T-helper 1 cell (primary cell): ENCODE data around the gene CFAP97D1.
"Not testable (repeated sequence)": the region's sequence is repeated elsewhere in the genome, so short reads cannot be mapped to it uniquely, and the experiment has no call there.

Experiments used
- DNase-seq, 5 donors: peaks; one replicate each; pipeline ENCODE4 v3.0.0-alpha.2; 2012 to 2020

The CFAP97D1 gene

DNA sequence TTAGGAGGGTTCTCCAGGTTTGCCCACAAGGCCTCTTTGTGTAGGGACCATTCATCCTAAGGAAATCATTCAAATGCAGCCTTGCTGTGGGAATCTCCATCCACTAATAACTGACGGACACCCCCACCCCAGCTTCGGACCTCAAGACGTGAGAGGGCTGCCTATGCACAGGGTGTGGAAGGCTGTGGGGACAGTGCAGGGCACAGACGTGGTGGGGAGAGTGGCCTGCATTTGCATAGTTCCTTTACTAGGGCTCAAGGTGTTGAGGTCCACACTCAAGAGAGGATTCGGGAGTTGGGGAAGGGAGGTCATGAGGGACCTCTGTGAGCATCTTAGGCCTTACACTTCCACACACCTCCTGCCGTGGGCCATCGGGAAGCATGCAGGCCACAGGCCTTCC lies 11.3 kb upstream of the CFAP97D1 start:
- DNase-seq = no peak

DNA sequence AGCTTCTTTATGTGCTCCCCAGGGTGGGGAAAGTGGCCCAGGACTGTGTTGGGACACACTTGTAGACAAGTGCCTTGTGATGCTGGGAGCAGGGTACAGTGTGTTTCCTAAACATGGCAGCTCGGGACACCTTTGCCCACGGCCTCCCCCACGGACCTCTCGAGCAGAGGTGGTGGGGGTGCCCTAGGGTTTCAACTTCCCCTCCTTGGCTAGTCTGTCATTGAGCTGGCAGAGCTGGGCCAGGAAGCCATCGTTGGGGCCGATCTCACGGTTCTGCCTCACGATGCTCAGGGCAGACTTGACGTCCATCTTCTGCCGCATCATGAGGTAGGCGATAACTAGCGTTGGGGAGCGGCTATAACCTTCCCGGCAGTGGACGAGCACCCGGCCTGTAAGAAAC lies 10.8 kb upstream of the CFAP97D1 start:
- DNase-seq = no peak

DNA sequence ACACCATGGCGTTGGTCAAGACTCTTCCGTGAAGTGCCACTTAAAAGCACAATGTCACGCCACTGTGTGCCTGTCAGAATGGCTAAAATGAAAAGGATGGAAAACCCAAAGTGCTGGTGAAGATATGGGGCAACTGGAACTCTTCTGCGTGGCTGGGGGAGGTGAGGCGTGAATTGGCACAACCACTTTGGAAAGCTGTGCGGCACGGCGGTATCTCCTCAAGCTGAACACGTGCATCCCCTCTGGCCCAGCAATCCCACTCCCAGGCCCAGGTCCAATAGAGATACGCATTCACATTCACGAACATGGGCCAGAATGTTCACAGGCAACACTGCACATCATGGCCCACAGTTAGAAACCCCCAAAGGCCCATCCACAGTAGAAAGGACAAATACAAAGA lies 10.4 kb upstream of the CFAP97D1 start:
- DNase-seq = no peak

DNA sequence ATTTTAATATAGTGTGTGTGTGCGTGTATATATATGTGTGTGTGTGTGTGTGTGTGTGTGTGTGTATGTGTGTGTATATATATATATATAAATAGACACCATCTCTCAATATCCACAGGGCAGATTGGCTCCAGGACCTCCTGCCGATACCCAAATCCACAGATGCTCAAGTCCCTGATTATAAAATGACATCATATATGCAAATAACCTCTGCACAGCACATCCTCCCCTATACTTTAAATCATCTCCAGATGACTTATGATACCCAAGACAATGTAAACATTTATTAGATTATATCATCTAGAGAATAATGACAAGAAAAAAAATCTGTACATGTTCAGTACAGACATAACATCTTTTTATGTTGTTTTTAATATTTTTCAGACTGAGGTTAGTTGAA lies 9.3 kb upstream of the CFAP97D1 start:
- DNase-seq = no peak

DNA sequence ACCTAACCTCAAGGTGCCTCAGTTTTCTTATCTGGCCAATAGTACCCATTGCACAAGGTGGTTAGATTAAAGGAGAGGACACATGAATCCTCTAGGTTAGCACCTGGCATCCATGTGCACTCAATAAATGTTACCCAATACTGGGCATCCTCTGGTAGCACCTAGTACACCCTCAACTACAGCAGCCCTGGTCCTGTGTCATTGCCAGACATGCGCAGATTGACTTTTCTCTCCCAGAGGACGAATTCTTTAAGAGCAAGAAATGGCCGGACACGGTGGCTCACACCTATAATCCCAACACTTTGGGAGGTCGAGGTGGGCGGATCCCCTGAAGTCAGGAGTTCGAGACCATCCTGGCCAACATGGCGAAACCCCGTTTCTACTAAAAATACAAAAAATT lies 8.8 kb upstream of the CFAP97D1 start:
- no peak for DNase-seq

DNA sequence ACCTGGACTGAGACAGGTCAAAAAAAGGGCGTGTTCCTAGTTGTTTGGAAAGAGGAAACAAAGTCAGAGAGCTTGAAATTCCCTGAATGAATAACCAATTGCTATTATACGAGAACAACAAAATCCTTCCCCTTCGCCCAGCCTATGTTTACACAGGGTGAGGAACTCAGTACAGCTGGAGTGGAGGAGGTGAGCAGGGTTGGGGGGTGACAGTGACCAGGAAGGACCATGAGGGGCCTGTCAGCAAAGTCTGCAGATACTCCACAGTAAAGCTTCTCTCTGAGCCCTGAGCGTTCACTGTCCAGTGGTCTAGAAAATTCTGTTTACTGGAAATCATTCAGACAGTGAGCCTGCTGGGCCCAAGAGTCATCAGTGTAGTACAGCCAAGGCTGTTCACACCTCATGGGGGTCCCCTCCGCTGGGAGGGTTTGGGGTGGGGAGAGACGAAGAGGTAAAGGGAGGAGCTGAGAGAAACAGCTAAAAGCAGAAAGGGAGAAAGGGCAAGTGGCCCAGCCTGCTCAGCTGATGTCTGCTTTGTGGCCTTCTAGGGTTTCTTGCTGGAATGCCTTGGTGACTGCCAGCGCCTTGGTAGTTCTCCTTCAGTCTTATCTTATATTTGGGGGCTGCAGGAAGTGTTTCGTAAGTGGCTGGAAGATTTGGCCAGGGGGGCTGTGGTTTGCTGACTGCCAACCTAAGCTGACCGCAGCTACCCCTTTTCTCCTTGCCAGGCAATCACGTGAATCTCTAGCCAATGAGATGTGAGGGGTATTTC lies 7.2 kb upstream of the CFAP97D1 start:
- DNase-seq = no peak

DNA sequence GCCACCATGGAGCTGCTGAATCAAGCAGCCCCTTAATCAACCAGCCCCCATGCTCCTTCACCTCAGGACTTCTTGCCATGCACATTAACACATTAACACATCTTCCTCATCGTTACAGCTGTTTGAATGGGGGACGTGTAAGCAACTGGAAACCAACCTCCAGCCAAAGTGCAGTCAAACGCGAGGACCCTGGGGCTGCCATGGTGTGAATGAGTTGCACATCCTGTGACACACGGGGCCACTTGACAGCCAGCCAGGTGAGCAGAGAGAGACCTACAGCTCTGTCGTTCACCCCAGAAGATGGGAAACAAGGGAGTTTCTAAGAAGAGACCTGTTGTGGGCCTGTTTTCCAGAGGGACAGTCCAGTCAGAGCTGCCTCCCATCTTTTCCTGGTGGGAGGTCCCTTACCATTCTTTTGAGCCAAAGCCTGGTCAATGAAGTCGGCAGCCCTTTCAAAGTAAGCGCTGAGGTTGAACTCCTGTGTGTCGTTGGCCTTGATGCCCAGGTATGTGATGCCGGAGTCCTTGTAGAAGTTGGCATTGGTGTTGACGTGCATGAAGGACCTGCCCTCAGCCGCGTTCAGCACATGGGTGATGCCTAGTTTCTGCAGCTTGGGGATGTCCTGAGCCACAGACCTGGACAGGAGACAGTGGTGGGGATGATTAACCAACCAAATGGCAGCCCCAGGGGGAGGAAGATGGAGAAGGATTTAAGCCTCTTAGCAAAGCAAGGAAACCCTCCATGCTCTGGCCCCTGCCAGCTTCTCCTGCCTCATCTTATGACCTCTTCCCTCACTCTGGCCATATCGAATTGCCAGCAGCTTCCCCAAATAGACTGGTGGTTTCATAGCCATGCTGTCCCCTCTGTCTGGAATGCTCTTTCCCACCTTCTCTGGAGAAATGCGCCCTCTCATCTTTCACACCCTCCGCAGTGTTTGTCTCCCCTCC lies 5.7 kb upstream of the CFAP97D1 start:
- no peak for DNase-seq

DNA sequence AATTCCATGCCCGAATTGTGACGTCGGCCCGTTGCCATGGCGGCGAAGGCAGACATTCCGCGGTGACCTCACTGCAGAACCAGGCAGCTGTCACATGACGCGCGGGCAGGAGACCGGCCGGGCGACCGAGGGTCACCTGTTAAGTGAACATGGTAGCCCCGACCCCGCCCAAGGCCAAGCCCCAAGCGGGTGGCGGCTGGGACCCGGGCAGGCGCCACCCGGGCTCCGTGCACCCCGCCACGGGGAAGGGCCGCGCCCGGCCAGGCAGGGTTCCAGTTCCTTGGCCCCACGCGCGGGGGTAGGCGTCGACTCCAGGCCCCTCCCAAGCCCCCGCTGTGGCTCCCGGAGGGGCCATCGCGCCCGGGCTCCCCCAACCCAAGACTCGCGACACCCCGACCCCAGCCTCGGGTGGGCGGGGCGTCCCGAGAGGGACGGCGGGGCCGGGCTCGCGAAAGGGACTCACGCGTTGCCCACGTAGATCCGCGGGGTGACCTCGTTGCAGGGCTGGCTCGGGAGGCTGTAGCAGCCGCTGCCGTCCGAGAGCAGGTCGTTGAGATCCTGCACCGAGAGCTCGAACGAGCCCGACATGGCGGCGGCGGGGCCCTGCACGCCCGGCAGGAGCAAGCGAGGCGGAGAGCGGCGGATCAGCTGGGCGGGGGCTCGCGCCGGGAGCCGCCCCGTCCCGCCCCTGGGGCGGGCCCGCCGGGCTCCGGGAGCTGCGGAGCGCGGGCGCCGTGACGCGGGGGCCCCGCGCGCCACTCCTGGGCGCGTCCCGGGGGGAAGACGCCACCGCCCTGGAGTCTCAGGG lies 1.7 kb upstream of the CFAP97D1 start, which contains the start of gene DUSP3:
Gene DUSP3 (minus strand): TSS at position 641 of the 808 bp plus-strand sequence. CDS start 53 bp downstream, at position 588.
- peak; percentile 50 to 76 (median 60) for DNase-seq

DNA sequence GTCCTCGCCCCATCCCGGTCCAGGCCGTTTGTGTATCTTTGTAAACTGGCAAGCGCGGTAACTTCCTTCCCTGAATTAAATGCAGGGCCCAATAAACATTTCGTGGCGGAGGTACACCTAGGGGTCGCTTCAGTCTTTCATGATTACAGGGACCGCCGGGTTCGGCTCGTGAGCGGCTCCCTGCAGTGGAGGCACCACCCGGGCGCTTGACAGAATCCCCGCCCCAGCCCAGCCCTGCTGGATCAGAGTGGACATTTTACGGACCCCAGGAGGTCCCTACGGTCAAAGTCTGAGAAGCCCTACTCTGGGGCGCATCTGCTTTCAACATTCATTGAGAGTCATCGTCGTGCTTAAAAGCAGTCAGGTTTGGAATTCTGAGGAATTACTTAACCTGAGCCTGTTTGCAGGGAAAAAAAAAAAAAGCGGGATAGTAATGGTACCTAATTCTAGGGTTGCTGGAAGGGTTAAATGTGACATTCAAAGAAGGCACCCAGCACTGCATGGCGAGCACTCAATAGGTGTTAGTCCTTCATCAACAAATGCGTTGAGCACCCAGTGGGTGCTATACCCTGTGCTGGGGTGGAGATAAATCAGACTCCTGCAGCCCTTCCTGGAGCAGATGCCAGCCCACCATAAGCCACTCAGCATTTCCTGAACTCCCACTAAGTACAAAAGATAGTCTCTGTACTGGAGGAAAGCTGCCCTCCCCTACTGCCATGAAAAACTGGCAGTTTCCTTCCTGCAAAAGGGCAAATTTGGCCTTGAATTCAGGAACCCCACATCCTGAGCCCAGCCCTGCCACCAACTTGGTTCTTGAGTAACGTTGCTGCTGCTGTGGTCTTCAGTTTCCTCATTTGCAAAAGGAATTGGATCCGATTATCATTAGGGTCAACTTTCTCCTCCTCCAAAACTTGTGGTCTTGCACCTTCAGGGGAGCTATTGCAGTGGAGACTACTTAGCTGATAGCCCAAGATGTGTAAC lies 800 bp upstream of the CFAP97D1 start:
- no peak for DNase-seq

DNA sequence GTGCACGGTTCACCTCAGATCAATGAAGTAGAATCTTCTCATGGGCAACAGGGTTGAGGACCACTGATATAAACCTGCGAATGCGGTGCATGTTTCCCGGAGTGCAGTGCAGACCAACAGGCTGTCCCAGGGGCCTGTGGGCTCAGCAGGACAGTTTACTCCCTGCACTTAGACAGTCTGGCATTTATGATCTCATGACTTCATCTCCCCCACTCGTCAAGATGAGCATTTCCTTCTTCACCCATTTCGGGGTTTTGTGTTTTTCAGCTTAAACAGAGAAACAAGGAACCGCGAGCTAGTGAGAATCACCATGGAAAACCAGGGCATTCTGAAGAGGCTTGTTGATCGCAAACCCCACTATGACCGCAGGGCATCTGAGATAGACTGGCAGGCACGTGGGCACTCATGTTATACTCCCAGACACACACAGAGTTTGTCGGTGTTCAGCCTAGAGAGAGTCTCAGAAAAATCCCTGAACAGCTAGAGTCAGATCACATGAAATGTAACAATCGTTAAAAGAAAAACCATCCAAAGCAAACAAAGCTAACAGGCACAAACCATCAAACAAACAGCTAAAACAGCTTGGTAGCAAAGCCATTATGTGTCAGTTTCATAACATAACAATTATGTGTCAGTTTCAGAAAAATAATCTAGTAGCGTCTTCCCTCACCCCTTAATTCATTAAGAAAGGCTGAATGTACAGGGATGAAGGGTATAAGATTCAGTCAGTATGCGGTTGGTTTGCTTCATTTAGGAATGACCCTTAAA lies 2.9 kb downstream of the CFAP97D1 start:
- no peak for DNase-seq

DNA sequence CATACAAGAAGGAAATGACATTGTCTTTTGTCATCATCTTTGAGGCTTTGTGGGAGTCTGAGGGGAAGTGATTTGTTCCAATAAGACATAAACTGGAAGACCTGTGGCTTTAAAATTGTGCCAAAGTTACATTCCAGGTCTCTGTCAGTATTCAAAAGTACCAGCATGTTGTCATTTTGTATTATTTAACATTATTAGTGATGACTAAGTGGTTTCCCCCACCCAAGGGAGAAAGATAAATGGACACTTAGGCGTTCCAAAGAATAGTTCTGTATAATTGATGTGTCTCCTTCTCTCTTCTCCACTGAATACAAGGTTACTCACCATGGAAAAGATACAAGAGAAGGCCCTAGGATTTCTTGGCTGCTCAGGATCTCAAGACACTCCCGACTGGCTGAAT lies 3.8 kb downstream of the CFAP97D1 start:
- DNase-seq = no peak

DNA sequence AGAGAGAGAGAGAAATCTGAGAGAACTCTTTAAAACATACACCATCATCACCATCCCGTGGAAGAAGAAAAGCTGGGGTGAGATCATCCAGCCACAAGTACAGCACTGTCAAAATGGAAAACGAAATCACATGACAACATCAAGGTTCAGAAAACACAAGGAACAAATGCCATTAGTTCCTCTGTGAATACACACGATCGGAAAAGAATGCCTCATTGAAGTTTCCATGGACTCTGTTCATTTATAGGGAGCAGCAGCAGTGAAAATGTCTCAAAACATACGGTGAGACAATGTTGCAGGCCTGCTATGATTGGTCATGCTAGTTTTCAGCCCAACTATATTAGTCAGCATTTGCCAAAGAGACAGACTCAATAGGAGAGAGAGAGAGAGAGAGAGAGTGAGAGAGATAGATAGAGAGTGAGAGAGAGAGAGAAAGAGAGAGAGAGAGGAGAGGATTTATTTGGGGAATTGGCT lies 4.4 kb downstream of the CFAP97D1 start:
- no peak for DNase-seq

DNA sequence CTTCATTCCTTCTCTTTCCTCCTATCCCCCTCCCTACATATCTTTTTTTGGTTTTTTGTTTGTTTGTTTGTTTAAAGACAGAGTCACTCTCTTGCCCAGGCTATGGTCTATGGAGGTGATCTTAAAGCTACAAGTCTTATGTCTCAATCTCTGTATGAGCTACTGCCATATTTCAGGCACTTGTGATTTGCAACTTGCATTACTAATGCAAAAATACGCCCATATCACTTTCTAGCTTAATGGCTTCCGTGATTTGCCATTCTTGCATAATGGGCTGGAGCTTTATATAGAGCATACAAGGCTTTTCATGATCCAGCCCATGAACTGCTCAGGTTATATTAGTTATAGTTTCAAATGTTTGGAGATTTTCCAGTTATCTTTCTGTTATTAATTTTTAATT lies 7.5 kb downstream of the CFAP97D1 start:
- DNase-seq = no peak

DNA sequence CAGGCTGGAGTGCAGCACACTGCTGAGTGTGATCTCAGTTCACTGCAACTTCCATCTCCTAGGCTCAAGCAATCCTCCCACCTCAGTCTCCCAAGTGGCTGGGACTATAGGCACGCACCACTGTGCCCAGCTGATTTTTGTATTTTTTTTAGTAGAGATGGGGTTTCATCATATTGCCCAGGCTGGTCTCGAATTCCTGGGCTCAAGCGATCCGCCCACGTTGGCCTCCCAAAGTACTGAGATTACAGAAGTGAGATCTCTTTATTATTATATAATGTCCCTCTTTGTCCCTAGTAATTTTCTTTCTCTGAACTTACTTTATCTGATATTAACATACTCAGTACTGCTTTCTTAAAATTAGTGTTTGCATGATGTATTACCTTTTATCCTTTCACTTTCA lies 8.3 kb downstream of the CFAP97D1 start:
- DNase-seq = no peak

DNA sequence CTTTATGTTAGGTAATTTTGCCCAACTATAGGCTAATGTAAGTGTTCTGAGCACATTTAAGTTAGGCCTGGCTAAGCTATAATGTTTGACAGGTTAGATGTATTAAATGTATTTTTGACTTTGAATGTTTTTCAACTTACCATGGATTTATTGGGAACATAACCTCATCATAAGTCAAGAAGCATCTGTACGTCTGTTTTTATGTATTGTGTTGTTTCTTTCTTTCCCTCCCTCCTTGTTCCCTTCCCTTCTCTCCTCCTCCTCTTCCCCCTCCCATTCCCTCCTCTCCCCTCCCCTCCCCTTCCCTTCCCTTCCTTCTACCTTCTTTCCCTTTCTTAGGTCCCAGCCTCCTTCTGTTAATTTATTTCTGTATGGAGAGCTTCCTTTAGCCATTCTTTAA lies 9.2 kb downstream of the CFAP97D1 start:
- no peak for DNase-seq

DNA sequence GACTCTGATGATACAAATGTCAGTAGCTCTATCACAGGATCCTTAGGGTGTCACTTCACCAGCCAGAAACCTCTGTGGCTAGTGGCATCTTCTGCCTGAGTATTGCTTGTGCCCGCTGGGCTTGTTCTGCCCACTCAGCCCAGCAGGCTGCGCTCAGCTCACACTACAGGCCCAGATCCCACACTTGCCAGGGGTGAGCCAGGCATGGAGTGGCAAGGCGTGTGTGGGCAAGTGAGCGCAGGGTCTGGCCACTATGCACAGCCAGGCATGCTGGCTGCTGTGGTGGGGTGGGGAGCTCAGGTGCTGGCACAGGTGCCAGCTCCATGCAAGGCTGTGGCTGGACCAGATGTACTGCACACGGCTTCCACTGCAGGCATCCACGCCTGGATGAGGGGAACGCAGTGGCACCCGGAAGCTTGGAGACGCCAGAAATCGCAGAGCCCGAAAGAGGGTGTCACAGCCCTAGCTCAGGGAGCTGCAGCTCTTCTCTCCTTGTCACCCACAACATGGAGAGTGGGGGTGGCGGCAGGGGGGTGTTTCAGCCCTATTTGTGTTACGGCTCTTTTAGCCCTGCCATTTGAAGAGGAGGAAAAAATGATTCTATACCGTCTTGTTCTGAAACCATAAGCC lies 10.2 kb downstream of the CFAP97D1 start:
- DNase-seq = no peak

DNA sequence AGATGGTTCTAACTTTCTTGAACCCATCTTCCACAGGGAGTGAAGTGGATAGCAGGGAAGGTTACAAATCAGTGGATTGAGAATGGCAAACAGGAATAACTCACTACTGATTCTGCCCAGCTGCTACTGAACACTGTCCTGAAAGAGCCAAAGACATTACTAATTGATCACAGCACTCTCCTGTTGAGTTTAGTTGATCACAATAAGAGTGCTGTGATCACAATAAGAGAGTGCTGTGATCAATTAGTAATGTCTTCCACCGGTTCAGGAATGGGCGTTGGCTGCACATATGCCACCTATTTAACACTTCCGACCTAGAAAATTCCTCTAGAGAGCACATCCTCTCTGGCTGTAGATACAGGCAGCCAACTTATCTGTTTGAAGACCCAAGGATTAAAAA lies 11.4 kb downstream of the CFAP97D1 start:
- no peak for DNase-seq

DNA sequence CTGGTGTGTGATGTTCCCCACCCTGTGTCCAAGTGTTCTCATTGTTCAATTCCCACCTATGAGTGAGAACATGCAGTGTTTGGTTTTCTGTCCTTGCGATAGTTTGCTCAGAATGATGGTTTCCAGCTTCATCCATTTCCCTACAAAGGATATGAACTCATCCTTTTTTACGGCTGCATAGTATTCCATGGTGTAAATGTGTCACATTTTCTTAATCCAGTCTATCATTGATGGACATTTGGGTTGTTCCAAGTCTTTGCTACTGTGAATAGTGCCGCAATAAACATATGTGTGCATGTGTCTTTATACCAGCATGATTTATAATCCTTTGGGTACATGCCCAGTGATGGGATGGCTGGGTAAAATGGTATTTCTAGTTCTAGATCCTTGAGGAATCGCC lies 12.4 kb downstream of the CFAP97D1 start:
- not testable (repeated sequence) for DNase-seq

DNA sequence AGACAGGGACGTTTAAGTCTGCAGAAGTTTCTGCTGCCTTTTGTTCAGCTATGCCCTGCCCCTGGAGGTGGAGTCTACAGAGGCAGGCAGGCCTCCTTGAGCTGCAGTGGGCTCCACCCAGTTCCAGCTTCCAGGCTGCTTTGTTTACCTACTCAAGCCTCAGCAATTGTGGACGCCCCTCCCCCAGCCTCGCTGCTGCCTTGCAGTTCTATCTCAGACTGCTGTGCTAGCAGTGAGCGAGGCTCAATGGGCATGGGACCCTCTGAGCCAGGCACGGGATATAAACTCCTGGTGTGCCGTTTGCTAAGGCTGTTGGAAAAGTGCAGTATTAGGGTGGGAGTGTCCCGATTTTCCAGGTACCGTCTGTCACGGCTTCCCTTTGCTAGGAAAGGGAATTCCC lies 17.8 kb downstream of the CFAP97D1 start:
- not testable (repeated sequence) for DNase-seq

DNA sequence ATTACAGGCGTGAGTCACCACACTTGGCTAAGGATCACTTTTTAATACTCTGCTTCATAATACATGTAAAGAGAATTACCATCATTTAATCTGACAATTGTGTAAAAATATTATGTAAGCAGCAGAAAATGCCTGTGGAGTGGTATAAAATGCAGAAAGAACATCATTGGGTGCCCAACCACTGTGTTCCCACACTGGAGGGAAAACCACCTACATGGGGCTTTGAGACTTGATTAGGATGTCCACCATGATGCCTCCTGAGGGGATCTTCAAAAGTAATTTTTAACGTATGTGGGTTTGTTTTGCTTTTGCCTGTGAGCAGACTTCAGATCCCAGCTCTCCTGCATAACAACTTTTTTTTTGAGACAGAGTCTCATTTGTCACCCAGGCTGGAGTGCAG lies 18.8 kb downstream of the CFAP97D1 start:
- DNase-seq = no peak
